Kidney epithelial cell (primary cell): Measurements from ENCODE around the gene RASGRF1. TPM values are rescaled to one million over a fixed set of nuclear protein-coding genes. Genes with fewer than 3 reads are reported as not detected.

Source experiments
- DNase-seq: peaks from one replicate; pipeline ENCODE4 v3.0.0-alpha.2; 2010; ENCODE audit warnings: low read depth
- H3K27me3 ChIP-seq: 2 replicates; pipeline ENCODE4 v1.6.0; 2011; ENCODE audit warnings: low read length; ENCODE audit not compliant: control insufficient read depth, insufficient read depth
- H3K36me3 ChIP-seq: 2 replicates; pipeline ENCODE4 v1.5.1; 2011; ENCODE audit warnings: low read length; ENCODE audit not compliant: control insufficient read depth, insufficient read depth
- H3K4me3 ChIP-seq: 2 replicates; pipeline ENCODE4 v1.5.1; 2011; ENCODE audit warnings: low read depth, mild to moderate bottlenecking, control low read depth, low read length
- CTCF ChIP-seq: IDR thresholded peaks from 2 replicates; pipeline ENCODE4 v1.5.1; 2011; ENCODE audit warnings: mild to moderate bottlenecking, moderate library complexity, low read length, control low read depth, inconsistent platforms; ENCODE audit not compliant: insufficient read depth, poor library complexity, severe bottlenecking
- total RNA-seq: library from RNA; depleted of rRNA; stranded (reverse); fragments of >200 nt; gene quantifications from 2 replicates; pipeline ENCODE4 v1.2.3, GENCODE V29; 2015

Gene RASGRF1
- total RNA-seq, result 0.48 and 1.4 TPM in 2 replicates

- peaks cover 59% of the 10 kb centered on the region for H3K27me3 ChIP-seq
- no peaks in the 10 kb centered on the region for H3K36me3 ChIP-seq
- no peak within 1 kb of the TSS for H3K4me3 ChIP-seq
- no peak for DNase-seq
- TF ChIP-seq CTCF, result no peak
These were observed at the start of gene RASGRF1 for GRCh38 chr15:79090487-79091203. RASGRF1 (minus strand) TSS chr15:79090780; CDS start chr15:79090498, 282 bp downstream.

GRCh38 chr15:79136434-79137046, 46.0 kb upstream of the RASGRF1 start:
- no peak for DNase-seq
- Histone ChIP-seq H3K4me3 (no peak overlapping the region), H3K27me3 (peaks cover 3% of the 10 kb centered on the region), H3K36me3 (no peaks in the 10 kb centered on the region)
- TF ChIP-seq CTCF, result no peak

GRCh38 chr15:79133309-79133708, 42.7 kb upstream of the RASGRF1 start:
- H3K27me3 ChIP-seq, result peaks cover 3% of the 10 kb centered on the region
- no peaks in the 10 kb centered on the region for H3K36me3 ChIP-seq
- H3K4me3 ChIP-seq, result no peak overlapping the region
- no peak for TF ChIP-seq CTCF
- DNase-seq, result no peak

- peaks cover 1% of the 10 kb centered on the region for H3K27me3 ChIP-seq
- H3K4me3 ChIP-seq, result no peak overlapping the region
- DNase-seq, result no peak
- no peaks in the 10 kb centered on the region for H3K36me3 ChIP-seq
- no peak for TF ChIP-seq CTCF
These were observed 42.2 kb upstream of the RASGRF1 start for GRCh38 chr15:79132770-79133169.

GRCh38 chr15:79132361-79132760, 41.8 kb upstream of the RASGRF1 start:
- Histone ChIP-seq H3K27me3 (no peaks in the 10 kb centered on the region), H3K36me3 (no peaks in the 10 kb centered on the region), H3K4me3 (no peak overlapping the region)
- no peak for DNase-seq
- no peak for TF ChIP-seq CTCF

GRCh38 chr15:79130535-79131130, 40.1 kb upstream of the RASGRF1 start:
- Histone ChIP-seq H3K27me3 (no peaks in the 10 kb centered on the region), H3K4me3 (no peak overlapping the region), H3K36me3 (no peaks in the 10 kb centered on the region)
- peak; percentile 16 for TF ChIP-seq CTCF
- DNase-seq, result no peak
